Skeletal muscle satellite cell (primary cell): ENCODE measurements around the gene ITPR2.

Source experiments
- H3K27me3 ChIP-seq: 2 replicates; pipeline ENCODE4 v1.7.0; 2013; ENCODE audit warnings: low read length; ENCODE audit not compliant: control insufficient read depth, insufficient read depth
- H3K36me3 ChIP-seq: 2 replicates; pipeline ENCODE4 v1.7.0; 2013; ENCODE audit warnings: mild to moderate bottlenecking, control low read depth, low read length; ENCODE audit not compliant: insufficient read depth
- H3K4me1 ChIP-seq: 2 replicates; pipeline ENCODE4 v1.7.0; 2013; ENCODE audit warnings: low read length; ENCODE audit not compliant: control insufficient read depth, insufficient read depth
- H3K4me2 ChIP-seq: 2 replicates; pipeline ENCODE4 v1.7.0; 2013; ENCODE audit warnings: mild to moderate bottlenecking, low read length
- H3K4me3 ChIP-seq: 2 replicates; pipeline ENCODE4 v1.7.0; 2013; ENCODE audit warnings: low read length
- H3K9ac ChIP-seq: 2 replicates; pipeline ENCODE4 v1.7.0; 2013; ENCODE audit warnings: mild to moderate bottlenecking, low read depth, low read length, moderate library complexity
- H3K9me3 ChIP-seq: replicated peaks from 2 replicates; pipeline ENCODE4 v1.7.0; 2013; ENCODE audit warnings: mild to moderate bottlenecking, control low read depth, low read length

The ITPR2 gene

GRCh38 chr12:26510354-26510674, 322.7 kb downstream of the ITPR2 start:
- Histone ChIP-seq H3K9me3 (no peaks in the 10 kb centered on the region), H3K9ac (no peak overlapping the region), H3K4me1 (no peaks in the 10 kb centered on the region), H3K36me3 (no peaks in the 10 kb centered on the region), H3K27me3 (no peaks in the 10 kb centered on the region), H3K4me3 (no peak overlapping the region), H3K4me2 (no peak overlapping the region)

- Histone ChIP-seq H3K36me3 (no peaks in the 10 kb centered on the region), H3K4me2 (no peak overlapping the region), H3K9ac (no peak overlapping the region), H3K4me3 (no peak overlapping the region), H3K9me3 (no peaks in the 10 kb centered on the region), H3K27me3 (no peaks in the 10 kb centered on the region), H3K4me1 (no peaks in the 10 kb centered on the region)
Observed at GRCh38 chr12:26507613-26508012, 325.4 kb downstream of the ITPR2 start.

GRCh38 chr12:26499979-26500640, 332.9 kb downstream of the ITPR2 start:
- Histone ChIP-seq H3K9me3 (no peaks in the 10 kb centered on the region), H3K4me2 (no peak overlapping the region), H3K4me3 (no peak overlapping the region), H3K9ac (no peak overlapping the region), H3K36me3 (no peaks in the 10 kb centered on the region), H3K27me3 (no peaks in the 10 kb centered on the region), H3K4me1 (no peaks in the 10 kb centered on the region)

- Histone ChIP-seq H3K4me2 (no peak overlapping the region), H3K36me3 (no peaks in the 10 kb centered on the region), H3K4me3 (no peak overlapping the region), H3K9ac (no peak overlapping the region), H3K4me1 (no peaks in the 10 kb centered on the region), H3K27me3 (no peaks in the 10 kb centered on the region), H3K9me3 (no peaks in the 10 kb centered on the region)
Observed at GRCh38 chr12:26496170-26496569, 336.8 kb downstream of the ITPR2 start.

- Histone ChIP-seq H3K27me3 (no peaks in the 10 kb centered on the region), H3K9ac (no peak overlapping the region), H3K36me3 (no peaks in the 10 kb centered on the region)
Observed at GRCh38 chr12:26493656-26494055, 339.3 kb downstream of the ITPR2 start.

GRCh38 chr12:26492406-26492805, 340.6 kb downstream of the ITPR2 start:
- Histone ChIP-seq H3K4me3 (no peak overlapping the region), H3K9me3 (no peaks in the 10 kb centered on the region), H3K9ac (no peak overlapping the region), H3K36me3 (no peaks in the 10 kb centered on the region), H3K4me2 (no peak overlapping the region), H3K27me3 (no peaks in the 10 kb centered on the region), H3K4me1 (no peaks in the 10 kb centered on the region)

More at GRCh38 chr12:26493656-26494055, 339.3 kb downstream of the ITPR2 start:
- Histone ChIP-seq H3K4me2 (no peak overlapping the region), H3K9me3 (no peaks in the 10 kb centered on the region), H3K4me1 (no peaks in the 10 kb centered on the region), H3K4me3 (no peak overlapping the region)

GRCh38 chr12:26489908-26490307, 343.1 kb downstream of the ITPR2 start:
- Histone ChIP-seq H3K4me1 (no peaks in the 10 kb centered on the region), H3K36me3 (no peaks in the 10 kb centered on the region), H3K9ac (no peak overlapping the region), H3K4me2 (no peak overlapping the region), H3K9me3 (no peaks in the 10 kb centered on the region), H3K4me3 (no peak overlapping the region), H3K27me3 (no peaks in the 10 kb centered on the region)

- H3K4me3 ChIP-seq = no peak overlapping the region
Observed at GRCh38 chr12:26488351-26488750, 344.6 kb downstream of the ITPR2 start.

GRCh38 chr12:26473291-26473690, 359.7 kb downstream of the ITPR2 start:
- Histone ChIP-seq H3K4me3 (no peak overlapping the region), H3K36me3 (no peaks in the 10 kb centered on the region), H3K4me1 (no peaks in the 10 kb centered on the region), H3K9me3 (no peaks in the 10 kb centered on the region), H3K27me3 (no peaks in the 10 kb centered on the region), H3K9ac (no peak overlapping the region), H3K4me2 (no peak overlapping the region)

More at GRCh38 chr12:26488351-26488750, 344.6 kb downstream of the ITPR2 start:
- Histone ChIP-seq H3K27me3 (no peaks in the 10 kb centered on the region), H3K4me1 (no peaks in the 10 kb centered on the region), H3K4me2 (no peak overlapping the region), H3K36me3 (no peaks in the 10 kb centered on the region), H3K9ac (no peak overlapping the region), H3K9me3 (no peaks in the 10 kb centered on the region)

GRCh38 chr12:26471560-26471959, 361.4 kb downstream of the ITPR2 start:
- Histone ChIP-seq H3K4me2 (no peak overlapping the region), H3K27me3 (no peaks in the 10 kb centered on the region), H3K36me3 (no peaks in the 10 kb centered on the region), H3K9me3 (no peaks in the 10 kb centered on the region), H3K9ac (no peak overlapping the region), H3K4me1 (no peaks in the 10 kb centered on the region), H3K4me3 (no peak overlapping the region)

GRCh38 chr12:26469421-26470180, 363.4 kb downstream of the ITPR2 start:
- no peaks in the 10 kb centered on the region for H3K4me1 ChIP-seq
- H3K36me3 ChIP-seq = no peaks in the 10 kb centered on the region
- no peaks in the 10 kb centered on the region for H3K27me3 ChIP-seq
- no peak overlapping the region for H3K9ac ChIP-seq
- H3K9me3 ChIP-seq = no peaks in the 10 kb centered on the region
- no peak overlapping the region for H3K4me2 ChIP-seq
- no peak overlapping the region for H3K4me3 ChIP-seq

- no peak overlapping the region for H3K9ac ChIP-seq
- H3K9me3 ChIP-seq = no peaks in the 10 kb centered on the region
- H3K36me3 ChIP-seq = no peaks in the 10 kb centered on the region
- no peaks in the 10 kb centered on the region for H3K27me3 ChIP-seq
- H3K4me3 ChIP-seq = no peak overlapping the region
- H3K4me2 ChIP-seq = no peak overlapping the region
- H3K4me1 ChIP-seq = no peaks in the 10 kb centered on the region
Observed at GRCh38 chr12:26467351-26467750, 365.6 kb downstream of the ITPR2 start.
